Measurements from ENCODE around the gene RAX2.

DNA sequence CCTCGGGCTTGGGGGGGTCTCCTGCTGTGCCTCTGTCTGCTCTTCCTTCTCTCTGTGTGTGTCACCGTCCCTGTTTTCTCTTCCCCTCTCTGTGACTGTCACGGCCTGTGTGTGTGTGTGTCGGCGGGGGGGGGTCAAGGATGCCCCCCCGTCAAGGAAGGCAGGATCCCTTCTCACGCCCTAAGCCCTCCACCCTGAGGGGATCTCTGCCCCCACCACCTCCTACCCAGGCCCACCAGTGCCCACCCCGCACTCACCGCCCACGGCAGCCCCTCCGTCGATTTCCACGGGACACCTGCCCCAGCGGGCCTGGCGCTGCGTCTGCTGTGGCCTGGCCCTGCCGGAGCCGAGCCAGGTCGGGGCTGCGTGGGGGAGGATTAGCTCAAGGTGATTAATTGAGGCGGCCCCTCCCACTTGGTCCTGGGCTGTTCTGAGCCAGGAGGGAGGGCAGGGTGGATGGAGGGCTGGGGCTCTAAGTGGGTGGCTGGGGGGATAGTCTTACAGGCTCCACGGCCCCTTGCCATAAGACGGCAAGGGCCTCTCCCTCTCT lies at the start of gene RAX2:
- TF ChIP-seq, protein P1, sequence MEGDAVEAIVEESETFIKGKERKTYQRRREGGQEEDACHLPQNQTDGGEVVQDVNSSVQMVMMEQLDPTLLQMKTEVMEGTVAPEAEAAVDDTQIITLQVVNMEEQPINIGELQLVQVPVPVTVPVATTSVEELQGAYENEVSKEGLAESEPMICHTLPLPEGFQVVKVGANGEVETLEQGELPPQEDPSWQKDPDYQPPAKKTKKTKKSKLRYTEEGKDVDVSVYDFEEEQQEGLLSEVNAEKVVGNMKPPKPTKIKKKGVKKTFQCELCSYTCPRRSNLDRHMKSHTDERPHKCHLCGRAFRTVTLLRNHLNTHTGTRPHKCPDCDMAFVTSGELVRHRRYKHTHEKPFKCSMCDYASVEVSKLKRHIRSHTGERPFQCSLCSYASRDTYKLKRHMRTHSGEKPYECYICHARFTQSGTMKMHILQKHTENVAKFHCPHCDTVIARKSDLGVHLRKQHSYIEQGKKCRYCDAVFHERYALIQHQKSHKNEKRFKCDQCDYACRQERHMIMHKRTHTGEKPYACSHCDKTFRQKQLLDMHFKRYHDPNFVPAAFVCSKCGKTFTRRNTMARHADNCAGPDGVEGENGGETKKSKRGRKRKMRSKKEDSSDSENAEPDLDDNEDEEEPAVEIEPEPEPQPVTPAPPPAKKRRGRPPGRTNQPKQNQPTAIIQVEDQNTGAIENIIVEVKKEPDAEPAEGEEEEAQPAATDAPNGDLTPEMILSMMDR (IDR thresholded peaks at IDR 0.05 in 8 of 11, conservative IDR thresholded peaks at IDR 0.05 in 3 of 11) = no peak
- no peak for TF ChIP-seq POLR2AphosphoS5 (IDR thresholded peaks at IDR 0.05)
- no peak for TF ChIP-seq POLR2A (IDR thresholded peaks at IDR 0.05)
